Measurements from ENCODE around the gene SLC66A2. TPM values are rescaled to one million over a fixed set of nuclear protein-coding genes. Genes with fewer than 3 reads are reported as not detected.
A peak's percentile ranks its signal among the peaks of the same experiment; 100 is the strongest.

Gene SLC66A2
- total RNA-seq, 1 donor from 2014 or later, result 35.1 TPM

DNA sequence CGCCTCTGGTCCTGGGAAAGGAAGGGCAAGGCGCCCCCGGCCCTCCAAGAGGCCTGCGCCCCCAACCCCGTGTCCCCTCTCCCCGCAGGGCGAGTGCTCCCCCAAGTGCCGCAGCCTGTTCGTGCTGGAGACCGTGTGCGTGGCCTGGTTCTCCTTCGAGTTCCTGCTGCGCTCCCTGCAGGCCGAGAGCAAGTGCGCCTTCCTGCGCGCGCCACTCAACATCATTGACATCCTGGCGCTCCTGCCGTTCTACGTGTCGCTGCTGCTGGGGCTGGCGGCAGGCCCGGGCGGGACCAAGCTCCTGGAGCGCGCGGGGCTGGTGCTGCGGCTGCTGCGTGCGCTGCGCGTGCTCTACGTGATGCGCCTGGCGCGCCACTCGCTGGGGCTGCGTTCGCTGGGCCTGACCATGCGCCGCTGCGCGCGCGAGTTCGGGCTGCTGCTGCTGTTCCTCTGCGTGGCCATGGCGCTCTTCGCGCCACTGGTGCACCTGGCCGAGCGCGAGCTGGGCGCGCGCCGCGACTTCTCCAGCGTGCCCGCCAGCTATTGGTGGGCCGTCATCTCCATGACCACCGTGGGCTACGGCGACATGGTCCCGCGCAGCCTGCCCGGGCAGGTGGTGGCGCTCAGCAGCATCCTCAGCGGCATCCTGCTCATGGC is 52.4 kb downstream of the SLC66A2 start:
- peak; percentile 79 for DNase-seq (ENCODE audit: extremely low spot score, unreplicated experiment)
- H3K9me3 Mint-ChIP-seq (ENCODE audit: unreplicated experiment), result peaks cover 27% of the 10 kb centered on the region
- H3K4me1 Mint-ChIP-seq (ENCODE audit: unreplicated experiment), result no peaks in the 10 kb centered on the region
- TF ChIP-seq CTCF (IDR thresholded peaks at IDR 0.05), result no peak
- H3K27ac Mint-ChIP-seq (ENCODE audit: unreplicated experiment), result no peak overlapping the region
- peaks cover 32% of the 10 kb centered on the region for H3K36me3 Mint-ChIP-seq (ENCODE audit: unreplicated experiment)
- no peak overlapping the region for H3K4me3 Mint-ChIP-seq (ENCODE audit: unreplicated experiment)
- no peaks in the 10 kb centered on the region for H3K27me3 Mint-ChIP-seq (ENCODE audit: unreplicated experiment)

- DNase-seq (ENCODE audit: extremely low spot score, unreplicated experiment), result no peak
- Mint-ChIP-seq H3K27ac (ENCODE audit: unreplicated experiment) (no peak overlapping the region), H3K9me3 (ENCODE audit: unreplicated experiment) (peaks cover 31% of the 10 kb centered on the region), H3K27me3 (ENCODE audit: unreplicated experiment) (no peaks in the 10 kb centered on the region), H3K4me3 (ENCODE audit: unreplicated experiment) (no peak overlapping the region), H3K36me3 (ENCODE audit: unreplicated experiment) (peaks cover 29% of the 10 kb centered on the region), H3K4me1 (ENCODE audit: unreplicated experiment) (no peaks in the 10 kb centered on the region)
- TF ChIP-seq CTCF (IDR thresholded peaks at IDR 0.05), result no peak
Measured at GRCh38 chr18:79897940-79898625, 53.4 kb downstream of the SLC66A2 start.

DNA sequence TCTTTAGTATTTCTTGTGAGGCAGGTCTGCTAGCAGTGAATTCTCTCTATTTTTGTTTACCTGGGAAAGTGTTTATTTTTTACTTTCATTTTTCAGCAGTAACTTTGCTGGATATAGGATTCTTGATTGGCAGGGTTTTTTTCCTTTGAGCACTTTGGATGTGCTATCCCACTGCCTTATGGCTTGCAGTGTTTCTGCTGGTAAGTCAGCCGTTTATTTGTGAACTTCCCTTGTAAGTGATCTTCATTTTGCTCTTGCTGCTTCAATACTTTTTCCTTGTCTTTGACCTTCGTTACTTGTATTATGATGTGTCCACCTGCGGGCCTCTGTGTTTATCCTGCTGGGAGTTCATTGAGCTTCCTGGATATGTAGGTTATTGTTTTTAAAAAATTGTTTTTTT is 54.7 kb downstream of the SLC66A2 start:
- Mint-ChIP-seq H3K36me3 (ENCODE audit: unreplicated experiment) (peaks cover 17% of the 10 kb centered on the region), H3K9me3 (ENCODE audit: unreplicated experiment) (peaks cover 40% of the 10 kb centered on the region), H3K4me1 (ENCODE audit: unreplicated experiment) (no peaks in the 10 kb centered on the region), H3K4me3 (ENCODE audit: unreplicated experiment) (no peak overlapping the region), H3K27me3 (ENCODE audit: unreplicated experiment) (no peaks in the 10 kb centered on the region), H3K27ac (ENCODE audit: unreplicated experiment) (no peak overlapping the region)
- TF ChIP-seq CTCF (IDR thresholded peaks at IDR 0.05), result no peak
- DNase-seq (ENCODE audit: extremely low spot score, unreplicated experiment), result no peak

DNA sequence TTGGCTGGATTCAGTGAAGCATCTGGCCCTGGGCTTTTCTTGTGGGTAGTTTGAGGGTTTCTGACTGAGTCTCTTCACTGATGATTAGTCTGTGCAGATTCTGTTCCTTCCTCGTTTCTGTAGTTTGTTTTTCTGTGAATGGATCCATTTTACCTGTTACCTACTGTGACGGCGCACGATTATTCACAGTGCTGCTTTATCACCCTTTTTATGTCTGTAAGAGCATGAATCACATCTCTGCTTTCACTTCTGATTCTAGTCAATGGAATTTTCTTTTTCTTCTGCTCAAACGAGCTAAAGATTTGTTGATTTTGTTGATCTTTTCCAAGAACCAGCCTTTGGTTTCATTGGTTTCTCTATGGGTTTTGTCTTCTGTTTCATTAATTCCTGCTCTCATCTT is 60.8 kb downstream of the SLC66A2 start:
- Mint-ChIP-seq H3K4me1 (ENCODE audit: unreplicated experiment) (no peaks in the 10 kb centered on the region), H3K36me3 (ENCODE audit: unreplicated experiment) (peaks cover 3% of the 10 kb centered on the region), H3K27me3 (ENCODE audit: unreplicated experiment) (no peaks in the 10 kb centered on the region), H3K9me3 (ENCODE audit: unreplicated experiment) (peaks cover 45% of the 10 kb centered on the region), H3K27ac (ENCODE audit: unreplicated experiment) (no peak overlapping the region), H3K4me3 (ENCODE audit: unreplicated experiment) (no peak overlapping the region)
- DNase-seq (ENCODE audit: extremely low spot score, unreplicated experiment), result no peak
- TF ChIP-seq CTCF (IDR thresholded peaks at IDR 0.05), result no peak

DNA sequence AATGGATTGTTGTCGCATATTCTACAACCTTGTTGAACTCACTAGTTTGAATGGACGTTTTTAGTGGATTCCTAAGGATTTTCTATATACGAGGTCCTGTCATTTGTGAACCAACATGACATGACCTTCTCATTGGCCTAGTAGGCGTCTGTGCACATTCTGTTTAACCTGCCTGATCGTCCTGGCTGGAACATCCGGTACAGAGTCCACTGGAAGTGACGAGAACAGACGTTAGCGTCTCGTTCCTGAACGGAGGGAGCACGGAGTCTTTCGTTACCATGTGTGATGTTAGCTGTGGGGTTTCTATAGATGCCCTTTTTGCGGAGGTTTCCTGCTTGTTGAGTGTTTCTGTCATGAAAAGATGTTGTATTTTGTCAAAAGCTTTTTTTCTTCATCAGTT is 61.9 kb downstream of the SLC66A2 start:
- H3K27me3 Mint-ChIP-seq (ENCODE audit: unreplicated experiment), result no peaks in the 10 kb centered on the region
- DNase-seq (ENCODE audit: extremely low spot score, unreplicated experiment), result no peak
- H3K36me3 Mint-ChIP-seq (ENCODE audit: unreplicated experiment), result no peaks in the 10 kb centered on the region
- TF ChIP-seq CTCF (IDR thresholded peaks at IDR 0.05), result no peak
- no peaks in the 10 kb centered on the region for H3K4me1 Mint-ChIP-seq (ENCODE audit: unreplicated experiment)
- peaks cover 35% of the 10 kb centered on the region for H3K9me3 Mint-ChIP-seq (ENCODE audit: unreplicated experiment)
- no peak overlapping the region for H3K27ac Mint-ChIP-seq (ENCODE audit: unreplicated experiment)
- no peak overlapping the region for H3K4me3 Mint-ChIP-seq (ENCODE audit: unreplicated experiment)
